Fibroblast of lung (primary cell): ENCODE results near the gene G6PC1. TPM values are rescaled to one million over a fixed set of nuclear protein-coding genes. Genes with fewer than 3 reads are reported as not detected.
"Not testable (repeated sequence)": the region's sequence is repeated elsewhere in the genome, so short reads cannot be mapped to it uniquely, and the experiment has no call there.

Experiments used
- DNase-seq, 2 donors: peaks; one replicate each; pipeline versions ENCODE4 v3.0.0 to v3.0.0-alpha.2; 2010; ENCODE audit warnings: low read depth in 2 of 2
- H2AFZ ChIP-seq: 2 replicates; pipeline ENCODE4 v1.5.1; 2012; ENCODE audit warnings: low read length, control low read depth, inconsistent platforms
- H3K27ac ChIP-seq: 2 replicates; pipeline ENCODE4 v1.5.1; 2011; ENCODE audit warnings: low read length, control low read depth; ENCODE audit not compliant: insufficient read depth
- H3K27me3 ChIP-seq: 2 replicates; pipeline ENCODE4 v1.5.1; 2011; ENCODE audit warnings: mild to moderate bottlenecking, low read length; ENCODE audit not compliant: control insufficient read depth, insufficient read depth
- H3K36me3 ChIP-seq: 2 replicates; pipeline ENCODE4 v1.5.1; 2011; ENCODE audit warnings: low read length; ENCODE audit not compliant: control insufficient read depth, insufficient read depth
- H3K4me1 ChIP-seq: 2 replicates; pipeline ENCODE4 v1.5.1; 2011; ENCODE audit warnings: low read length; ENCODE audit not compliant: control insufficient read depth, insufficient read depth; ENCODE audit errors: extremely low read depth
- H3K4me2 ChIP-seq: 2 replicates; pipeline ENCODE4 v1.5.1; 2011; ENCODE audit warnings: low read length, control low read depth; ENCODE audit not compliant: insufficient read depth; ENCODE audit errors: extremely low read depth
- H3K4me3 ChIP-seq, 4 experiments: fragments of 200-600 bp in 1 of 4; sonication (generic) in 1 of 4; replicated peaks in 1 of 4; 2 replicates each; pipeline ENCODE4 v1.5.1; 2011 to 2016; ENCODE audit warnings: low read length in 4 of 4, low read depth in 3 of 4, mild to moderate bottlenecking in 3 of 4, control low read depth in 2 of 4, inconsistent platforms in 1 of 4, mixed read lengths in 1 of 4; ENCODE audit not compliant: insufficient read depth in 1 of 4; ENCODE audit errors: control extremely low read depth in 1 of 4
- H3K79me2 ChIP-seq: 2 replicates; pipeline ENCODE4 v1.5.1; 2012; ENCODE audit warnings: mild to moderate bottlenecking, low read length, inconsistent platforms; ENCODE audit not compliant: control insufficient read depth, insufficient read depth
- H3K9ac ChIP-seq: 2 replicates; pipeline ENCODE4 v1.5.1; 2011; ENCODE audit warnings: mild to moderate bottlenecking, low read length, control low read depth; ENCODE audit not compliant: insufficient read depth
- H3K9me3 ChIP-seq: 2 replicates; pipeline ENCODE4 v1.5.1; 2012; ENCODE audit warnings: low read depth, low read length; ENCODE audit not compliant: control insufficient read depth, insufficient read depth
- H4K20me1 ChIP-seq: 2 replicates; pipeline ENCODE4 v1.5.1; 2011; ENCODE audit warnings: low read length; ENCODE audit not compliant: control insufficient read depth, insufficient read depth; ENCODE audit errors: extremely low read depth
- EZH2 ChIP-seq: IDR thresholded peaks from 2 replicates; pipeline ENCODE4 v1.5.1; 2012; ENCODE audit warnings: low read length, control low read depth, mild to moderate bottlenecking; ENCODE audit errors: missing control alignments
- polyA plus RNA-seq, 2 donors: library from polyadenylated mRNA; depleted of rRNA in 1 of 2; stranded (reverse) in 1 of 2; unstranded in 1 of 2; fragments of >200 nt; gene quantifications; 2 replicates each; pipeline ENCODE4 v1.2.1, GENCODE V29; 2011 to 2012; ENCODE audit warnings: missing spikeins in 1 of 2
- total RNA-seq: library from RNA; depleted of rRNA; stranded (reverse); fragments of >200 nt; gene quantifications from 2 replicates; pipeline ENCODE4 v1.2.1, GENCODE V29; 2014
- TF ChIP-seq, protein P1 (sequence below), 2 donors: IDR thresholded peaks in 1 of 2; conservative IDR thresholded peaks in 1 of 2; 1 replicate in 1 of 2; 2 replicates in 1 of 2; pipeline ENCODE4 v1.5.1; 2011 to 2012; ENCODE audit warnings: low read length in 2 of 2, control low read depth in 1 of 2, inconsistent platforms in 1 of 2, low read depth in 1 of 2, mild to moderate bottlenecking in 1 of 2

G6PC1 gene
- total and polyA plus RNA-seq, 2 donors (not counting 1 experiment from before 2014, with no cell fraction given) = not detected

DNA sequence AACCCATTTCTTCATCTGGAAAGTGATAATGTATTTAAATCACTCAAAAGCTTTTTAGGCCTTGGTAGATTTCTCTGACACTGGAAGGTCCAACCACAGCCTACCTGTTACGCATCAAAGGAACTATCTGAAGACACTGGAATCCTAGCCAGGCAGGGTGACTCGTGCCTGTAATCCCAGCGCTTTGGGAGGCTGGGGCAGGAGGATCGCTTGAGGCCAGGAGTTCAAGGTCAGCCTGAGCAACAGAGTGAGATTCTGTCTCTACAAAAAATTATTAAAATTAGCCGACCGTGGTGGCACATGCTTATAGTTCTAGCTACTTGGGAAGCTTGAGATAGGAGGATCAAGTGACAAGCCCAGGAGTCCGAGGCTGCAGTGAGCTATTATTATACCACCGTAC, 18.4 kb upstream of the G6PC1 start:
- H3K9ac ChIP-seq = no peak overlapping the region
- H3K27ac ChIP-seq = no peak overlapping the region
- H3K4me2 ChIP-seq = no peak overlapping the region
- no peaks in the 10 kb centered on the region for H3K4me1 ChIP-seq
- H3K79me2 ChIP-seq = no peaks in the 10 kb centered on the region
- H3K9me3 ChIP-seq = no peaks in the 10 kb centered on the region
- H2AFZ ChIP-seq = no peak overlapping the region
- H3K4me3 ChIP-seq = no peak overlapping the region
- H4K20me1 ChIP-seq = no peaks in the 10 kb centered on the region
- no peaks in the 10 kb centered on the region for H3K36me3 ChIP-seq
- H3K27me3 ChIP-seq = peaks cover 7% of the 10 kb centered on the region
- no peak for DNase-seq
- TF ChIP-seq EZH2 = no peak
- TF ChIP-seq, protein P1, sequence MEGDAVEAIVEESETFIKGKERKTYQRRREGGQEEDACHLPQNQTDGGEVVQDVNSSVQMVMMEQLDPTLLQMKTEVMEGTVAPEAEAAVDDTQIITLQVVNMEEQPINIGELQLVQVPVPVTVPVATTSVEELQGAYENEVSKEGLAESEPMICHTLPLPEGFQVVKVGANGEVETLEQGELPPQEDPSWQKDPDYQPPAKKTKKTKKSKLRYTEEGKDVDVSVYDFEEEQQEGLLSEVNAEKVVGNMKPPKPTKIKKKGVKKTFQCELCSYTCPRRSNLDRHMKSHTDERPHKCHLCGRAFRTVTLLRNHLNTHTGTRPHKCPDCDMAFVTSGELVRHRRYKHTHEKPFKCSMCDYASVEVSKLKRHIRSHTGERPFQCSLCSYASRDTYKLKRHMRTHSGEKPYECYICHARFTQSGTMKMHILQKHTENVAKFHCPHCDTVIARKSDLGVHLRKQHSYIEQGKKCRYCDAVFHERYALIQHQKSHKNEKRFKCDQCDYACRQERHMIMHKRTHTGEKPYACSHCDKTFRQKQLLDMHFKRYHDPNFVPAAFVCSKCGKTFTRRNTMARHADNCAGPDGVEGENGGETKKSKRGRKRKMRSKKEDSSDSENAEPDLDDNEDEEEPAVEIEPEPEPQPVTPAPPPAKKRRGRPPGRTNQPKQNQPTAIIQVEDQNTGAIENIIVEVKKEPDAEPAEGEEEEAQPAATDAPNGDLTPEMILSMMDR (conservative IDR thresholded peaks at IDR 0.05 in 1 of 2, IDR thresholded peaks at IDR 0.05 in 1 of 2; ENCODE audit: low read depth in 1 of 2, low read length in 2 of 2) = no peak

DNA sequence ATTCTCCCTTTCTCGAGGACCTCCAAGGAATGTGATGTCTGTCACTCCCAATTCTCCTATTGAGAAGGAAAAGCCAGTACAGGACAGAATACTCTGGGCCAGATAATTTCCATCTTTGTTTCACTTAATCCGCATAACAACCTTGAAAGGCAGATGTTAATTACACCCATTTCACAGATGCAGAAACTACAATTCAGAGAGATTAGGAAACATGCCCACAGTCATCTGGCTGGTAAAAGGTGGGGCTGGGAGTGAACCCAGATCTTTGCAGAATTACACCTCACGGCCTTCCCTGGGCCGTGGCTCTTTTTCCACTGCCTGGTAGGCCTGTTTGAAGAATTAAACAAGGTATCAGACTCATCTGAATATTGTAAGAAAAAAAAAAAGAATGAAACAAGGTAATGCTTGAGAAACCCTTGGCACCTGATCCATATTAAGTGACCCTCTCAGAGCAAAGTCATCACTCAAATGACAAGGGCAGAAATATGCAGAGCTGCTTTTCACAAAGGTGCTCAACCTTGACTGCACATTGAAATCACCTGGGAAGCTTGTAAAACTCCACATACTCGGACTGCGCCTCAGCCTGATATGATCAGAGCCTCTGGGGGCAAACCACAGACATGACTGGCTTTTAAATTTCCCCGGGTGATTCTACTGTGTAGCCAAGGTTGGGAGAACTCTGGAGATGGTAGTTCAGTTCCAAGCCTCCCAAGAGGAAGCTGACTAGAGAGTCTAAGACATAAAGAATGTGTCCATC, 16.6 kb upstream of the G6PC1 start:
- Histone ChIP-seq H4K20me1 (no peaks in the 10 kb centered on the region), H3K27ac (no peak overlapping the region), H3K36me3 (no peaks in the 10 kb centered on the region), H3K9ac (no peak overlapping the region), H3K4me3 (no peak overlapping the region), H3K9me3 (no peaks in the 10 kb centered on the region), H3K27me3 (peaks cover 3% of the 10 kb centered on the region), H3K4me2 (no peak overlapping the region), H3K4me1 (no peaks in the 10 kb centered on the region), H2AFZ (no peak overlapping the region), H3K79me2 (no peaks in the 10 kb centered on the region)
- no peak for DNase-seq
- TF ChIP-seq EZH2 = no peak
- TF ChIP-seq, protein P1 (conservative IDR thresholded peaks at IDR 0.05 in 1 of 2, IDR thresholded peaks at IDR 0.05 in 1 of 2; ENCODE audit: low read depth in 1 of 2, low read length in 2 of 2) = no peak

DNA sequence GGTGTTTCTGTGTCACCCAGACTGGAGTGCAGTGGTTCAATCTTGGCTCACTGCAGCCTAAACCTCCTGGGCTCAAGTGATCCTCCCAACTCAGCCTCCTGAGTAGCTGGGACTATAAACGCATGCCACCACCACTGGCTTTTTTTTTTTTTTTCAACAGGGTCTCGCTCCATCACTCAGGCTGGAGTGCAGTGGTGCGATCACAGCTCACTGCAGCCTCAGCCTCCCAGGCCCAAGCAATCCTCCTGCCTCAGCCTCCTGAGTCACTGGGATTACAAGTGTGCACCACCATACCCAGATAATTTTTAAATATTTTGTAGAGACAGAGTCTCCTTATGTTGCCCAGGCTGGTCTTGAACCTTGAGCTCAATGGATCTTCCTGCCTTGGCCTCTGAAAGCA, 14.8 kb upstream of the G6PC1 start:
- not testable (repeated sequence) for H3K36me3 ChIP-seq, H4K20me1 ChIP-seq, H3K4me3 ChIP-seq, H3K79me2 ChIP-seq, H3K27ac ChIP-seq, H3K9ac ChIP-seq, DNase-seq, H3K4me2 ChIP-seq, H3K4me1 ChIP-seq, H2AFZ ChIP-seq, H3K9me3 ChIP-seq, H3K27me3 ChIP-seq
